ENCODE data around the gene FUT1.

The FUT1 gene

GRCh38 chr19:48745208-48745995, 7.0 kb downstream of the FUT1 start:
- H3K36me3 Mint-ChIP-seq (ENCODE audit: insufficient read depth), result no peaks in the 10 kb centered on the region
- H3K9me3 Mint-ChIP-seq, result no peaks in the 10 kb centered on the region

GRCh38 chr19:48742096-48742495, 10.3 kb downstream of the FUT1 start:
- DNase-seq (ENCODE audit: low spot score in 2 of 2) (no peak), ATAC-seq (replicated peaks; ENCODE audit: extremely low read depth, poor library complexity, severe bottlenecking) (no peak)
- no peaks in the 10 kb centered on the region for H3K9me3 Mint-ChIP-seq
- H3K27me3 Mint-ChIP-seq, result peaks cover 13% of the 10 kb centered on the region
- H3K27ac Mint-ChIP-seq (ENCODE audit: low read depth), result no peak overlapping the region
- no peak overlapping the region for H3K4me3 Mint-ChIP-seq
- H3K36me3 Mint-ChIP-seq (ENCODE audit: insufficient read depth), result peaks cover 3% of the 10 kb centered on the region
- H3K4me1 Mint-ChIP-seq, result peaks cover 22% of the 10 kb centered on the region

More at GRCh38 chr19:48745208-48745995, 7.0 kb downstream of the FUT1 start:
- Mint-ChIP-seq H3K27me3 (peaks cover 14% of the 10 kb centered on the region), H3K27ac (ENCODE audit: low read depth) (no peak overlapping the region), H3K4me1 (peaks cover 17% of the 10 kb centered on the region), H3K4me3 (no peak overlapping the region)
- DNase-seq (ENCODE audit: low spot score in 2 of 2) (no peak), ATAC-seq (replicated peaks; ENCODE audit: extremely low read depth, poor library complexity, severe bottlenecking) (peak; percentile 78)

GRCh38 chr19:48741129-48741999, 11.1 kb downstream of the FUT1 start:
- no peak for DNase-seq (ENCODE audit: low spot score in 2 of 2)
- no peak overlapping the region for H3K4me3 Mint-ChIP-seq
- H3K27ac Mint-ChIP-seq (ENCODE audit: low read depth), result no peak overlapping the region
- H3K4me1 Mint-ChIP-seq, result peaks cover 21% of the 10 kb centered on the region
- H3K9me3 Mint-ChIP-seq, result no peaks in the 10 kb centered on the region
- no peak for ATAC-seq (replicated peaks; ENCODE audit: extremely low read depth, poor library complexity, severe bottlenecking)
- H3K27me3 Mint-ChIP-seq, result peaks cover 10% of the 10 kb centered on the region
- peaks cover 3% of the 10 kb centered on the region for H3K36me3 Mint-ChIP-seq (ENCODE audit: insufficient read depth)

GRCh38 chr19:48740164-48740972, 12.1 kb downstream of the FUT1 start, which contains the start of gene RASIP1:
TSS of gene RASIP1 (minus strand) at chr19:48740610. CDS start at chr19:48740282, 328 bp downstream.
- Mint-ChIP-seq H3K4me3 (peak within 1 kb of the TSS; percentile 31), H3K36me3 (ENCODE audit: insufficient read depth) (peaks cover 3% of the 10 kb centered on the region), H3K27ac (ENCODE audit: low read depth) (no peak within 1 kb of the TSS), H3K4me1 (peaks cover 16% of the 10 kb centered on the region), H3K27me3 (no peaks in the 10 kb centered on the region), H3K9me3 (no peaks in the 10 kb centered on the region)
- DNase-seq (ENCODE audit: low spot score in 2 of 2), result no peak
- ATAC-seq (replicated peaks; ENCODE audit: extremely low read depth, poor library complexity, severe bottlenecking), result no peak

- Mint-ChIP-seq H3K9me3 (no peaks in the 10 kb centered on the region), H3K4me1 (peaks cover 16% of the 10 kb centered on the region), H3K27ac (ENCODE audit: low read depth) (no peak overlapping the region), H3K4me3 (peak overlapping the region; percentile 31), H3K36me3 (ENCODE audit: insufficient read depth) (peaks cover 3% of the 10 kb centered on the region), H3K27me3 (no peaks in the 10 kb centered on the region)
- ATAC-seq (replicated peaks; ENCODE audit: extremely low read depth, poor library complexity, severe bottlenecking) (peak; percentile 12), DNase-seq (ENCODE audit: low spot score in 2 of 2) (no peak)
These were observed 12.9 kb downstream of the FUT1 start for GRCh38 chr19:48739404-48740163.

GRCh38 chr19:48738557-48739403, 13.7 kb downstream of the FUT1 start:
- Mint-ChIP-seq H3K27me3 (no peaks in the 10 kb centered on the region), H3K4me3 (peak overlapping the region; percentile 53), H3K4me1 (peaks cover 16% of the 10 kb centered on the region), H3K36me3 (ENCODE audit: insufficient read depth) (peaks cover 3% of the 10 kb centered on the region), H3K9me3 (no peaks in the 10 kb centered on the region), H3K27ac (ENCODE audit: low read depth) (no peak overlapping the region)
- peak; percentile 91 for ATAC-seq (replicated peaks; ENCODE audit: extremely low read depth, poor library complexity, severe bottlenecking)
- peak; percentile 61 to 65 for DNase-seq (ENCODE audit: low spot score in 2 of 2)

GRCh38 chr19:48737360-48737998, 15.0 kb downstream of the FUT1 start:
- peak overlapping the region; percentile 9 for H3K4me3 Mint-ChIP-seq
- H3K36me3 Mint-ChIP-seq (ENCODE audit: insufficient read depth), result peaks cover 3% of the 10 kb centered on the region
- DNase-seq (ENCODE audit: low spot score in 2 of 2) (no peak), ATAC-seq (replicated peaks; ENCODE audit: extremely low read depth, poor library complexity, severe bottlenecking) (no peak)
- no peak overlapping the region for H3K27ac Mint-ChIP-seq (ENCODE audit: low read depth)
- H3K4me1 Mint-ChIP-seq, result peaks cover 16% of the 10 kb centered on the region
- peaks cover 9% of the 10 kb centered on the region for H3K27me3 Mint-ChIP-seq
- H3K9me3 Mint-ChIP-seq, result no peaks in the 10 kb centered on the region

GRCh38 chr19:48735031-48735615, 17.3 kb downstream of the FUT1 start:
- H3K27ac Mint-ChIP-seq (ENCODE audit: low read depth), result no peak overlapping the region
- no peak for ATAC-seq (replicated peaks; ENCODE audit: extremely low read depth, poor library complexity, severe bottlenecking)
- H3K4me3 Mint-ChIP-seq, result no peak overlapping the region
- peaks cover 5% of the 10 kb centered on the region for H3K4me1 Mint-ChIP-seq
- no peaks in the 10 kb centered on the region for H3K9me3 Mint-ChIP-seq
- peaks cover 3% of the 10 kb centered on the region for H3K36me3 Mint-ChIP-seq (ENCODE audit: insufficient read depth)
- peaks cover 13% of the 10 kb centered on the region for H3K27me3 Mint-ChIP-seq
- DNase-seq (ENCODE audit: low spot score in 2 of 2), result no peak

- DNase-seq (ENCODE audit: low spot score in 2 of 2), result no peak
- Mint-ChIP-seq H3K4me1 (peaks cover under 1% of the 10 kb centered on the region), H3K4me3 (no peak overlapping the region), H3K27me3 (peaks cover 13% of the 10 kb centered on the region), H3K36me3 (ENCODE audit: insufficient read depth) (peaks cover under 1% of the 10 kb centered on the region), H3K27ac (ENCODE audit: low read depth) (no peak overlapping the region), H3K9me3 (no peaks in the 10 kb centered on the region)
- no peak for ATAC-seq (replicated peaks; ENCODE audit: extremely low read depth, poor library complexity, severe bottlenecking)
These were observed 17.8 kb downstream of the FUT1 start for GRCh38 chr19:48734625-48735024.

- Mint-ChIP-seq H3K27ac (ENCODE audit: low read depth) (no peak overlapping the region), H3K4me3 (no peak overlapping the region), H3K4me1 (peaks cover 5% of the 10 kb centered on the region), H3K9me3 (peaks cover 4% of the 10 kb centered on the region), H3K36me3 (ENCODE audit: insufficient read depth) (no peaks in the 10 kb centered on the region), H3K27me3 (peaks cover 13% of the 10 kb centered on the region)
- ATAC-seq (replicated peaks; ENCODE audit: extremely low read depth, poor library complexity, severe bottlenecking), result no peak
- no peak for DNase-seq (ENCODE audit: low spot score in 2 of 2)
These were observed 21.0 kb downstream of the FUT1 start for GRCh38 chr19:48731452-48731851.

All from central memory CD8-positive, alpha-beta T cell (primary cell).